Measurements from ENCODE around the gene C16orf95. TPM values are rescaled to one million over a fixed set of nuclear protein-coding genes. Genes with fewer than 3 reads are reported as not detected.
A peak's percentile ranks its signal among the peaks of the same experiment; 100 is the strongest.

The C16orf95 gene
- total RNA-seq, 1 donor from 2014 or later = 0.72 TPM

- no peak for DNase-seq (ENCODE audit: low spot score)
Measured at GRCh38 chr16:87332150-87332549, 15.0 kb upstream of the C16orf95 start.

GRCh38 chr16:87331241-87331801 is 14.1 kb upstream of the C16orf95 start:
- DNase-seq (ENCODE audit: low spot score) = no peak

- no peak for DNase-seq (ENCODE audit: low spot score)
Measured at GRCh38 chr16:87330646-87331045, 13.5 kb upstream of the C16orf95 start.

GRCh38 chr16:87330257-87330624 is 13.0 kb upstream of the C16orf95 start:
- no peak for DNase-seq (ENCODE audit: low spot score)

GRCh38 chr16:87329436-87330256 is 12.5 kb upstream of the C16orf95 start:
- DNase-seq (ENCODE audit: low spot score) = no peak

GRCh38 chr16:87328846-87329245 is 11.7 kb upstream of the C16orf95 start:
- DNase-seq (ENCODE audit: low spot score) = no peak

GRCh38 chr16:87327798-87328495 is 10.8 kb upstream of the C16orf95 start:
- DNase-seq (ENCODE audit: low spot score) = no peak

- DNase-seq (ENCODE audit: low spot score) = no peak
Measured at GRCh38 chr16:87326151-87326571, 9.0 kb upstream of the C16orf95 start.

- DNase-seq (ENCODE audit: low spot score) = no peak
Measured at GRCh38 chr16:87325423-87325858, 8.2 kb upstream of the C16orf95 start.

GRCh38 chr16:87324411-87325275 is 7.5 kb upstream of the C16orf95 start:
- peak; percentile 14 for DNase-seq (ENCODE audit: low spot score)

- DNase-seq (ENCODE audit: low spot score) = no peak
Measured at GRCh38 chr16:87323727-87324410, 6.7 kb upstream of the C16orf95 start.

- no peak for DNase-seq (ENCODE audit: low spot score)
Measured at GRCh38 chr16:87322833-87323726, 5.9 kb upstream of the C16orf95 start.

GRCh38 chr16:87322360-87322759 is 5.2 kb upstream of the C16orf95 start:
- no peak for DNase-seq (ENCODE audit: low spot score)

GRCh38 chr16:87321336-87322107 is 4.3 kb upstream of the C16orf95 start:
- no peak for DNase-seq (ENCODE audit: low spot score)

- DNase-seq (ENCODE audit: low spot score) = no peak
Measured at GRCh38 chr16:87320510-87321227, 3.5 kb upstream of the C16orf95 start.

GRCh38 chr16:87319997-87320491 is 2.9 kb upstream of the C16orf95 start:
- no peak for DNase-seq (ENCODE audit: low spot score)

GRCh38 chr16:87319011-87319410 is 1.8 kb upstream of the C16orf95 start:
- DNase-seq (ENCODE audit: low spot score) = no peak
